Keratinocyte (primary cell): Measurements from ENCODE around the gene ECM2. TPM values are rescaled to one million over a fixed set of nuclear protein-coding genes. Genes with fewer than 3 reads are reported as not detected.

Experiments
- DNase-seq: peaks from one replicate; pipeline ENCODE4 v3.0.0-alpha.2; 2011; ENCODE audit warnings: low read depth, missing footprints, low spot score
- FAIRE-seq: peaks from 2 replicates; lab custom pipeline; 2011; peaks lifted over from hg19 to GRCh38; lab: Jason Lieb, UNC
- H2AFZ ChIP-seq: 2 replicates; pipeline ENCODE4 v1.6.0; 2012; ENCODE audit warnings: low read length, control low read depth, inconsistent platforms; ENCODE audit not compliant: control insufficient read depth
- H3K27ac ChIP-seq: 2 replicates; pipeline ENCODE4 v1.5.1; 2011; ENCODE audit warnings: low read length; ENCODE audit not compliant: control insufficient read depth, insufficient read depth
- H3K27me3 ChIP-seq: 3 replicates; pipeline ENCODE4 v1.6.0; 2011; ENCODE audit warnings: low read length; ENCODE audit not compliant: control insufficient read depth, insufficient read depth; ENCODE audit errors: extremely low read depth
- H3K36me3 ChIP-seq, 2 experiments: 2 replicates in 1 of 2; 3 replicates in 1 of 2; pipeline ENCODE4 v1.5.1; 2011; ENCODE audit warnings: low read length in 2 of 2, mild to moderate bottlenecking in 1 of 2; ENCODE audit not compliant: control insufficient read depth in 2 of 2, insufficient read depth in 2 of 2; ENCODE audit errors: extremely low read depth in 1 of 2
- H3K4me1 ChIP-seq: 3 replicates; pipeline ENCODE4 v1.5.1; 2011; ENCODE audit warnings: low read length; ENCODE audit not compliant: control insufficient read depth, insufficient read depth; ENCODE audit errors: extremely low read depth
- H3K4me2 ChIP-seq: 3 replicates; pipeline ENCODE4 v1.6.0; 2011; ENCODE audit warnings: low read depth, low read length; ENCODE audit not compliant: control insufficient read depth, insufficient read depth; ENCODE audit errors: extremely low read depth
- H3K4me3 ChIP-seq, 3 experiments: fragments of 200-600 bp in 1 of 3; sonication (generic) in 1 of 3; 2 replicates in 2 of 3; 3 replicates in 1 of 3; pipeline ENCODE4 v1.5.1; 2011 to 2016; ENCODE audit warnings: low read length in 3 of 3, mild to moderate bottlenecking in 3 of 3, control low read depth in 2 of 3, inconsistent platforms in 1 of 3, low read depth in 1 of 3, mixed read lengths in 1 of 3, mixed run types in 1 of 3, moderate library complexity in 1 of 3; ENCODE audit not compliant: control insufficient read depth in 2 of 3, insufficient read depth in 2 of 3; ENCODE audit errors: extremely low read depth in 1 of 3
- H3K79me2 ChIP-seq: 2 replicates; pipeline ENCODE4 v1.6.0; 2012; ENCODE audit warnings: low read length; ENCODE audit not compliant: control insufficient read depth, insufficient read depth
- H3K9ac ChIP-seq: 3 replicates; pipeline ENCODE4 v1.6.0; 2011; ENCODE audit warnings: low read length; ENCODE audit not compliant: control insufficient read depth, insufficient read depth; ENCODE audit errors: extremely low read depth
- H3K9me1 ChIP-seq: 3 replicates; pipeline ENCODE4 v1.6.0; 2011; ENCODE audit warnings: low read length; ENCODE audit not compliant: control insufficient read depth, insufficient read depth; ENCODE audit errors: extremely low read depth
- H3K9me3 ChIP-seq: 2 replicates; pipeline ENCODE4 v1.5.1; 2012; ENCODE audit warnings: low read depth, low read length; ENCODE audit not compliant: control insufficient read depth
- H4K20me1 ChIP-seq: 3 replicates; pipeline ENCODE4 v1.6.0; 2011; ENCODE audit warnings: low read length; ENCODE audit not compliant: control insufficient read depth, insufficient read depth; ENCODE audit errors: extremely low read depth
- EZH2 ChIP-seq: IDR thresholded peaks from one replicate; pipeline ENCODE4 v1.6.1; 2012; ENCODE audit warnings: inconsistent platforms, mild to moderate bottlenecking, low read length, moderate library complexity
- dilution Hi-C: fragments of 300-500 bp; cut with MboI; formaldehyde crosslinking; loops from one replicate; pipeline ENCODE4 v1.7.0; 2020; ENCODE audit warnings: low sequenced_read_pairs; ENCODE audit not compliant: extremely low pct_ligation_motif_present
- polyA plus RNA-seq, 5 experiments: library from polyadenylated mRNA; depleted of rRNA in 3 of 5; stranded (reverse) in 3 of 5; stranded (forward) in 1 of 5; unstranded in 1 of 5; fragments of >200 nt; gene quantifications; 1 replicate in 1 of 5; 2 replicates in 3 of 5; 3 replicates in 1 of 5; pipeline versions ENCODE4 v1.2.1 to v1.2.3, GENCODE V29; 2011 to 2012; ENCODE audit warnings: missing spikeins in 2 of 5, low read depth in 1 of 5, low replicate concordance in 1 of 5
- TF ChIP-seq, protein P1 (sequence below), 3 experiments: IDR thresholded peaks in 1 of 3; conservative IDR thresholded peaks in 1 of 3; optimal IDR thresholded peaks in 1 of 3; 2 replicates in 2 of 3; 3 replicates in 1 of 3; pipeline versions ENCODE3 to v1.5.1; 2011; ENCODE audit warnings: low read length in 3 of 3, mild to moderate bottlenecking in 3 of 3, moderate library complexity in 2 of 3, control low read depth in 1 of 3, inconsistent platforms in 1 of 3; ENCODE audit not compliant: insufficient read depth in 2 of 3; ENCODE audit errors: extremely low read depth in 1 of 3

ECM2 gene
- polyA plus RNA-seq, 1 donor (not counting 4 experiments of a cell fraction or from before 2014, with no cell fraction given), result 0.75 TPM

DNA sequence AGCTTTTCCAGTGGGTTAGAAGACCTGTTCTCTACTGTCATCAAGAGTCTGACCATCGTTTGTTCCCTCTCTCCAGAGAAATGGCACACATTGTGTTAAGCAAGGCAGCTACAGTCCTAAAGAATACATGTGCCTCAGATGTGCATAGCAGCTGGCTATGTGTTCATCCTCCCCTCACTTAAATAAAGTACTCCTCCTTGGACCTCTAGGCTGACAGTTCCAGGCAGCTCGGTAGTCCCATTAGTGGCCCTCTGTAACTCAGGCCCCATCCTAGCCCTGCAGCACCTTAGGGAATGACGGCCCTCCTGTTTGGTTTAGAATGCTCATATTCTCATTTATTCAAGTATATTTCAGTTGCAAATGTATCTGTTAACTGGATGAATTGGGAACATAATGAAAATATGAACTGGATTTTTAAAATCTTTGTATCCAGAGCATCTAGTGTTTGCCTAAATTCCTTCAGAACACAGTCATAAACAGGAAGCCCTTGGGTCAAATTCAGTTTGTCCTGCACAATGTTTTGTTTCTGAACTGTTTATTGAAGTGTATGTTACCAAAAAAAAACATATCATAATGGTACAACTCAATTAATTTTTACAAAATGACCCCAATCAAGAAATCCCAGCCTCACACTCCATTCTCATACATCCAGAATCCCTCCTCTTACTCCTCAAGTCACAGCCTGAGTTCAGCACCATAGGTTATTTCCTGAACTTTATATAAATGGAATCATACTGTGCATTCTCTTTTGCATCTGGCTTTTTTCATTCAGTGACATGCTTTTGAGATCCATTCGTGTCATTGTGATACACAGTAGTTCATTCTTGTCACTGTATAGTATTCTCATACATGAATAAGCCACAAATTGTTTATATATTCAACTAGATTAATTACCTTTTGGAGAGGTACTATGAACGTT lies 51.9 kb downstream of the ECM2 start:
- no peaks in the 10 kb centered on the region for H3K9me1 ChIP-seq
- H3K4me3 ChIP-seq, result no peak overlapping the region
- H3K4me1 ChIP-seq, result peaks cover 36% of the 10 kb centered on the region
- H3K4me2 ChIP-seq, result no peak overlapping the region
- DNase-seq (no peak), FAIRE-seq (peak; percentile 41)
- TF ChIP-seq EZH2, result no peak
- TF ChIP-seq, protein P1, sequence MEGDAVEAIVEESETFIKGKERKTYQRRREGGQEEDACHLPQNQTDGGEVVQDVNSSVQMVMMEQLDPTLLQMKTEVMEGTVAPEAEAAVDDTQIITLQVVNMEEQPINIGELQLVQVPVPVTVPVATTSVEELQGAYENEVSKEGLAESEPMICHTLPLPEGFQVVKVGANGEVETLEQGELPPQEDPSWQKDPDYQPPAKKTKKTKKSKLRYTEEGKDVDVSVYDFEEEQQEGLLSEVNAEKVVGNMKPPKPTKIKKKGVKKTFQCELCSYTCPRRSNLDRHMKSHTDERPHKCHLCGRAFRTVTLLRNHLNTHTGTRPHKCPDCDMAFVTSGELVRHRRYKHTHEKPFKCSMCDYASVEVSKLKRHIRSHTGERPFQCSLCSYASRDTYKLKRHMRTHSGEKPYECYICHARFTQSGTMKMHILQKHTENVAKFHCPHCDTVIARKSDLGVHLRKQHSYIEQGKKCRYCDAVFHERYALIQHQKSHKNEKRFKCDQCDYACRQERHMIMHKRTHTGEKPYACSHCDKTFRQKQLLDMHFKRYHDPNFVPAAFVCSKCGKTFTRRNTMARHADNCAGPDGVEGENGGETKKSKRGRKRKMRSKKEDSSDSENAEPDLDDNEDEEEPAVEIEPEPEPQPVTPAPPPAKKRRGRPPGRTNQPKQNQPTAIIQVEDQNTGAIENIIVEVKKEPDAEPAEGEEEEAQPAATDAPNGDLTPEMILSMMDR (optimal IDR thresholded peaks at IDR 0.05 in 1 of 3, IDR thresholded peaks at IDR 0.05 in 1 of 3, conservative IDR thresholded peaks at IDR 0.05 in 1 of 3; ENCODE audit: extremely low read depth in 1 of 3, insufficient read depth in 2 of 3, low read length in 3 of 3), result no peak
- H3K27ac ChIP-seq, result no peak overlapping the region
- no peaks in the 10 kb centered on the region for H4K20me1 ChIP-seq
- dilution Hi-C loops, result no loop called here
- H2AFZ ChIP-seq, result no peak overlapping the region
- no peaks in the 10 kb centered on the region for H3K9me3 ChIP-seq
- no peak overlapping the region for H3K9ac ChIP-seq
- H3K79me2 ChIP-seq, result no peaks in the 10 kb centered on the region
- no peaks in the 10 kb centered on the region for H3K27me3 ChIP-seq
- no peaks in the 10 kb centered on the region for H3K36me3 ChIP-seq

DNA sequence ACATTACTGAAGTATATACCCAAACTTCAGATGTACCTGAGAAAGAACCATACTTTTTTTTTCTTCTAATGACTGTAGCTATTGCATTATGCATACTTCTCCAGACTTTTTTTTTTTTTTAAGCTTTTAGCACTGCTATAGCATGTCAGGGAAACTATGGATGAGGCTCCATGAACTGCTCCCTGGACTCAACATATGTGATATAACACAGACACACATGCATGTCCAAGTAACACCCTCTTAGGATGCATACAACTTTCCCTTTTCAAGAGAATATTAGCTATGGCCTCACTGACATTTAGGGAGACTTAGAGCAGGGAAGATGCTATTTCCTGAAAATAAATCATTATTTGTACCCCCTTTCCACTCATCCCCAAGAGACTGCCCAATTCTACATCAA lies 53.0 kb downstream of the ECM2 start:
- no peaks in the 10 kb centered on the region for H3K27me3 ChIP-seq
- H2AFZ ChIP-seq, result no peak overlapping the region
- dilution Hi-C loops, result no loop called here
- DNase-seq (no peak), FAIRE-seq (no peak)
- TF ChIP-seq, protein P1 (optimal IDR thresholded peaks at IDR 0.05 in 1 of 3, IDR thresholded peaks at IDR 0.05 in 1 of 3, conservative IDR thresholded peaks at IDR 0.05 in 1 of 3; ENCODE audit: extremely low read depth in 1 of 3, insufficient read depth in 2 of 3, low read length in 3 of 3), result no peak
- no peak for TF ChIP-seq EZH2
- no peaks in the 10 kb centered on the region for H3K9me3 ChIP-seq
- no peaks in the 10 kb centered on the region for H3K36me3 ChIP-seq
- H3K4me2 ChIP-seq, result no peak overlapping the region
- no peaks in the 10 kb centered on the region for H3K79me2 ChIP-seq
- peaks cover 36% of the 10 kb centered on the region for H3K4me1 ChIP-seq
- no peak overlapping the region for H3K27ac ChIP-seq
- H3K9ac ChIP-seq, result no peak overlapping the region
- no peaks in the 10 kb centered on the region for H4K20me1 ChIP-seq
- H3K4me3 ChIP-seq, result no peak overlapping the region
- H3K9me1 ChIP-seq, result no peaks in the 10 kb centered on the region
